GM12878 (cell line): ENCODE results near the gene CPHXL. TPM values are rescaled to one million over a fixed set of nuclear protein-coding genes. Genes with fewer than 3 reads are reported as not detected.

Experiments used
- ATAC-seq: fragments of 200-7000 bp; cut with Tn5 transposase; 3 replicates; pipeline ENCODE4 v1.9.1; 2020; ENCODE audit warnings: mild to moderate bottlenecking, moderate library complexity
- BruUV-seq: library from RNA; stranded (reverse); fragments of 400-500 nt; replicated peaks from 2 replicates; lab custom pipeline; 2021; lab: Mats Ljungman, UMichigan
- CTCF ChIA-PET: fragments of 300-600 bp; sonication (Branson Sonifier 250); formaldehyde crosslinking; extraction: SDS; loops from one replicate; lab custom pipeline; 2021; ENCODE audit warnings: inconsistent platforms; lab: Yijun Ruan, JAX
- POLR2A ChIA-PET: fragments of 350-600 bp; formaldehyde crosslinking; extraction: SDS; loops from one replicate; lab custom pipeline; 2021; ENCODE audit warnings: inconsistent platforms; lab: Charles Lee
- RAD21 ChIA-PET: fragments of 300-600 bp; sonication (Branson Sonifier 250); formaldehyde crosslinking; loops from one replicate; lab custom pipeline; 2023; ENCODE audit warnings: antibody characterized with exemption; ENCODE audit not compliant: unreplicated experiment; lab: Charles Lee
- SMC1A ChIA-PET: fragments of 300-600 bp; sonication (Branson Sonifier 250); formaldehyde crosslinking; loops from one replicate; lab custom pipeline; 2023; ENCODE audit not compliant: unreplicated experiment, uncharacterized antibody; lab: Charles Lee
- DNase-seq: peaks from one replicate; pipeline ENCODE4 v3.0.0-alpha.2; 2011; ENCODE audit warnings: low read depth, low spot score
- FAIRE-seq: peaks from 3 replicates; lab custom pipeline; 2011; peaks lifted over from hg19 to GRCh38; lab: Jason Lieb, UNC
- H2AFZ ChIP-seq: 2 replicates; pipeline ENCODE4 v1.6.0; 2011; ENCODE audit warnings: low read depth, low read length, control low read depth; ENCODE audit not compliant: control insufficient read depth
- H3K27ac ChIP-seq: 2 replicates; pipeline ENCODE4 v1.5.1; 2011; ENCODE audit warnings: control low read depth; ENCODE audit not compliant: control insufficient read depth, insufficient read depth
- H3K27me3 ChIP-seq, 2 experiments: replicated peaks in 1 of 2; 2 replicates each; pipeline versions ENCODE4 v1.6.0 to v1.6.1; 2011; ENCODE audit warnings: low read length in 1 of 2; ENCODE audit not compliant: control insufficient read depth in 2 of 2, insufficient read depth in 2 of 2
- H3K36me3 ChIP-seq, 2 experiments: 2 replicates each; pipeline ENCODE4 v1.5.1; 2011; ENCODE audit warnings: low read length in 1 of 2; ENCODE audit not compliant: control insufficient read depth in 2 of 2, insufficient read depth in 2 of 2
- H3K4me1 ChIP-seq: 2 replicates; pipeline ENCODE4 v1.6.1; 2011; ENCODE audit warnings: mild to moderate bottlenecking, low read length, moderate library complexity, mixed read lengths; ENCODE audit not compliant: control insufficient read depth, insufficient read depth
- H3K4me2 ChIP-seq: 2 replicates; pipeline ENCODE4 v1.6.0; 2011; ENCODE audit warnings: control low read depth; ENCODE audit not compliant: control insufficient read depth, insufficient read depth
- H3K4me3 ChIP-seq: fragments of 200-600 bp; sonication (generic); 2 replicates; pipeline ENCODE4 v1.5.1; 2016
- H3K79me2 ChIP-seq: 2 replicates; pipeline ENCODE4 v1.6.0; 2011; ENCODE audit warnings: low read length; ENCODE audit not compliant: control insufficient read depth, insufficient read depth
- H3K9ac ChIP-seq: 2 replicates; pipeline ENCODE4 v1.8.0; 2011; ENCODE audit warnings: low read length, control low read depth, mixed read lengths; ENCODE audit not compliant: control insufficient read depth, insufficient read depth
- H3K9me3 ChIP-seq: replicated peaks from 3 replicates; pipeline ENCODE4 v1.5.1; 2011; ENCODE audit warnings: mild to moderate bottlenecking, low read length; ENCODE audit not compliant: control insufficient read depth, insufficient read depth
- H4K20me1 ChIP-seq: 2 replicates; pipeline ENCODE4 v1.6.0; 2011; ENCODE audit not compliant: control insufficient read depth, insufficient read depth
- ASH2L ChIP-seq: fragments of 300-600, 200-600 bp; sonication (generic); IDR thresholded peaks from 2 replicates; pipeline ENCODE4 v1.6.1; 2017; ENCODE audit warnings: low read depth, mild to moderate bottlenecking, borderline replicate concordance
- ATF7 ChIP-seq: fragments of 450-650 bp; IDR thresholded peaks from 2 replicates; pipeline ENCODE4 v1.6.1; 2016; ENCODE audit warnings: low read depth, mild to moderate bottlenecking
- BHLHE40 ChIP-seq, 2 experiments: fragments of 450-650 bp in 1 of 2; IDR thresholded peaks; 2 replicates each; pipeline ENCODE4 v1.6.1; 2011 to 2017; ENCODE audit warnings: low read depth in 2 of 2, borderline replicate concordance in 1 of 2, improper control_type of control experiment in 1 of 2, low read length in 1 of 2, mild to moderate bottlenecking in 1 of 2
- DPF2 ChIP-seq: fragments of 450-650 bp; IDR thresholded peaks from 2 replicates; pipeline ENCODE4 v1.6.1; 2017; ENCODE audit warnings: mild to moderate bottlenecking
- ESRRA ChIP-seq: IDR thresholded peaks from 2 replicates; pipeline ENCODE4 v1.6.1; 2012; ENCODE audit warnings: mild to moderate bottlenecking, low read length, improper control_type of control experiment
- ETV6 ChIP-seq, 2 experiments: fragments of 450-650 bp in 1 of 2; IDR thresholded peaks in 1 of 2; conservative IDR thresholded peaks in 1 of 2; 2 replicates each; pipeline ENCODE4 v1.6.1; 2014; ENCODE audit warnings: antibody characterized with exemption in 1 of 2, borderline replicate concordance in 1 of 2, low read depth in 1 of 2, mild to moderate bottlenecking in 1 of 2, moderate library complexity in 1 of 2
- FOXM1 ChIP-seq: IDR thresholded peaks from 2 replicates; pipeline ENCODE4 v1.6.1; 2012; ENCODE audit warnings: low read depth, mild to moderate bottlenecking, inconsistent platforms, low read length, moderate library complexity
- MYC ChIP-seq: IDR thresholded peaks from 2 replicates; pipeline ENCODE4 v1.6.1; 2011; ENCODE audit warnings: mild to moderate bottlenecking, low read length, moderate library complexity, inconsistent platforms; ENCODE audit not compliant: insufficient read depth, insufficient replicate concordance, insufficient read length, severe bottlenecking
- NFXL1 ChIP-seq: fragments of 450-650 bp; IDR thresholded peaks from 2 replicates; pipeline ENCODE4 v1.6.1; 2017; ENCODE audit warnings: antibody characterized with exemption, mild to moderate bottlenecking, borderline replicate concordance
- NFYA ChIP-seq: IDR thresholded peaks from 2 replicates; pipeline ENCODE4 v1.6.1; 2011; ENCODE audit warnings: low read depth, mild to moderate bottlenecking, low read length, improper control_type of control experiment, borderline replicate concordance
- NFYB ChIP-seq: IDR thresholded peaks from 2 replicates; pipeline ENCODE4 v1.6.1; 2011; ENCODE audit warnings: low read depth, mild to moderate bottlenecking, low read length, improper control_type of control experiment, moderate library complexity; ENCODE audit not compliant: insufficient read depth
- NR2C2 ChIP-seq: IDR thresholded peaks from 2 replicates; pipeline ENCODE4 v1.6.1; 2011; ENCODE audit warnings: borderline replicate concordance, low read depth; ENCODE audit not compliant: control insufficient read depth, insufficient read length
- RUNX3 ChIP-seq: IDR thresholded peaks from 2 replicates; pipeline ENCODE4 v1.6.1; 2012; ENCODE audit warnings: low read length, inconsistent platforms
- TCF7 ChIP-seq: IDR thresholded peaks from 2 replicates; pipeline ENCODE4 v1.6.1; 2014; ENCODE audit warnings: antibody characterized with exemption, borderline replicate concordance
- ZNF24 ChIP-seq: fragments of 450-650 bp; IDR thresholded peaks from 2 replicates; pipeline ENCODE4 v1.6.1; 2017; ENCODE audit warnings: antibody characterized with exemption, mild to moderate bottlenecking
- ZNF274 ChIP-seq: IDR thresholded peaks from one replicate; pipeline ENCODE4 v1.8.0; 2011; ENCODE audit not compliant: insufficient read length, insufficient read depth
- WGBS: methylation state at CpG from one replicate; pipeline ENCODE4 v1.1.6; 2016; ENCODE audit warnings: low lambda C conversion rate; ENCODE audit not compliant: insufficient replicate concordance, insufficient coverage; ENCODE audit errors: missing lambda C conversion rate; 5-methylcytosine and 5-hydroxymethylcytosine counted together
- in situ Hi-C: fragments of 300-500 bp; cut with MboI; formaldehyde crosslinking; loops from 9 replicates; pipeline ENCODE4 v1.14.3; 2018; ENCODE audit warnings: mixed read lengths
- intact Hi-C: fragments of 100-400 bp; cut with micrococcal nuclease; formaldehyde crosslinking; loops from one replicate; pipeline ENCODE4 v1.14.2; 2022; ENCODE audit not compliant: unreplicated experiment
- polyA plus RNA-seq, 11 experiments: library from polyadenylated mRNA; depleted of rRNA in 4 of 11; unstranded in 6 of 11; stranded (reverse) in 5 of 11; fragments of >200 nt; fragmentation: Nextera tagmentation in 4 of 11; fragmentation: Illumina TruSeq in 1 of 11; extraction: Ambion mirVana in 4 of 11; extraction: Trizol in 1 of 11; gene quantifications; 1 replicate in 1 of 11; 2 replicates in 10 of 11; pipeline versions ENCODE4 v1.2.1 to v1.2.3, GENCODE V29; 2011 to 2016; ENCODE audit warnings: inconsistent platforms in 2 of 11, missing spikeins in 2 of 11, low read depth in 1 of 11
- total RNA-seq, 4 experiments: library from RNA; depleted of rRNA in 3 of 4; stranded (reverse); fragments of >200 nt in 3 of 4; fragmentation: Illumina TruSeq in 1 of 4; extraction: Trizol in 1 of 4; gene quantifications; 2 replicates each; pipeline versions ENCODE4 v1.2.1 to v1.2.3, GENCODE V29; 2013 to 2021
- TF ChIP-seq, protein P1 (sequence below): IDR thresholded peaks from 2 replicates; pipeline ENCODE4 v1.6.1; 2011; ENCODE audit warnings: low read depth, low read length, improper control_type of control experiment, borderline replicate concordance
- TF ChIP-seq, protein P2 (sequence below): fragments of 450-650 bp; IDR thresholded peaks from 2 replicates; pipeline ENCODE4 v1.6.1; 2017; ENCODE audit warnings: mild to moderate bottlenecking, low read depth, inconsistent platforms; ENCODE audit not compliant: poor library complexity, severe bottlenecking
- TF ChIP-seq, protein P3 (sequence below): fragments of 450-650 bp; IDR thresholded peaks from 2 replicates; pipeline ENCODE4 v1.6.1; 2016; ENCODE audit warnings: mild to moderate bottlenecking

CPHXL gene
- total and polyA plus RNA-seq, 10 of the 15 experiments (the other 5 are each of a cell fraction or from before 2014, with no cell fraction given): 0.13 TPM; not detected in 9

DNA sequence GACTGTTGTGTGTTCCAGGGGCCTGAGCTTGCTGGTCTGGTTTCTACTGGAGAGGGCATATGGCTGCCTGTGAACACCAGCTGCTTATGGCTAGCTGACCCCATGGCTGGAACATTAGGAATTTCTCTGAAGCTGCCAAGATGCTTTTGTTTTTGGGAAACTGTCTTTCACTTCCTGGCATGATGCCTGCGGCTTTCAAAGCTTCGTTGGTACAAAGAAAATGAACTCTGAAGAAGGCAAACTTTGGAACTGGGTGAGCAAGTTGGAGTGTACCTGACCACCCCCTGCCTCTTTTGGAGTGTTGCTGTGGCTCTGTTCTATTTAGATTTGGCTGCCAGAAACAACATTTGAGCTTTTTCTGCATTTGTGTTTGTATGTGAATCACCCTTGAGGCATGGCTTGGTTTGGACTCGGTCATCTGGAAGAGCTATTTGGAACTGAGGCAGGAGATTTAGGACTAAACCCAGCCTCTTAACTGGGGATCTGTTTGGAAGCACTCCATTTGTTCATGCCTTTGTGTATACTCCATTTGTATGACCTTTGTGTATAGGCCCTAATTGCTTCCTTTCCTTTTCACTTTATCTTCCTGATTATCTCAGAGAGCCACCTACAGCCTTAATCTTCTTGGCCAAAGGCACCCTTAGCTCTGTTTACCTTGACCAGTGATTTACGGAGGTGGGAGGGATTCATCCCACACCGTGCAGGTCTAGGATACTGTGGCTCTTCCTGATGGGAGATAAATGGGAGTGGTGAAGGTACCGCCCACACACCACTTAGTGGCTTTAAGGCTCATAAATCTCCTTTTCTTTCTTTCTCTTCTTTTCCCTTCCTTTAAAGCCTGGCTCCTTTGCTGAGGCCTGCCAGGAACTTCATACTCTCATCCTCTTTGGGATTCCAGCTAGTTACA, 7.3 kb upstream of the CPHXL start:
- ChIA-PET POLR2A (no interaction called here), SMC1A (interaction anchor here (0.9 to 1.5 kb wide), 4 partner anchors 11 to 136 kb away, joined by 3 read pairs; no protein-coding TSS in a partner anchor)
- BruUV-seq: no TSS peak

More for the DNA sequence above, 7.3 kb upstream of the CPHXL start:
- H3K9ac ChIP-seq: no peak overlapping the region
- TF ChIP-seq, protein P1, sequence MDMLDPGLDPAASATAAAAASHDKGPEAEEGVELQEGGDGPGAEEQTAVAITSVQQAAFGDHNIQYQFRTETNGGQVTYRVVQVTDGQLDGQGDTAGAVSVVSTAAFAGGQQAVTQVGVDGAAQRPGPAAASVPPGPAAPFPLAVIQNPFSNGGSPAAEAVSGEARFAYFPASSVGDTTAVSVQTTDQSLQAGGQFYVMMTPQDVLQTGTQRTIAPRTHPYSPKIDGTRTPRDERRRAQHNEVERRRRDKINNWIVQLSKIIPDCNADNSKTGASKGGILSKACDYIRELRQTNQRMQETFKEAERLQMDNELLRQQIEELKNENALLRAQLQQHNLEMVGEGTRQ: no peak
- TF ChIP-seq RUNX3 (no peak), MYC (no peak), ESRRA (no peak), BHLHE40 (IDR thresholded peaks at IDR 0.05; ENCODE audit: borderline replicate concordance in 1 of 2, low read depth in 2 of 2, low read length in 1 of 2) (no peak), NFYB (no peak), ASH2L (no peak), ETV6 (conservative IDR thresholded peaks at IDR 0.05 in 1 of 2, IDR thresholded peaks at IDR 0.05 in 1 of 2; ENCODE audit: borderline replicate concordance in 1 of 2, low read depth in 1 of 2) (no peak), NFXL1 (no peak), NR2C2 (no peak), TCF7 (no peak), ZNF274 (no peak), FOXM1 (no peak), DPF2 (no peak), ZNF24 (no peak), ATF7 (no peak), NFYA (no peak)
- TF ChIP-seq, protein P2, sequence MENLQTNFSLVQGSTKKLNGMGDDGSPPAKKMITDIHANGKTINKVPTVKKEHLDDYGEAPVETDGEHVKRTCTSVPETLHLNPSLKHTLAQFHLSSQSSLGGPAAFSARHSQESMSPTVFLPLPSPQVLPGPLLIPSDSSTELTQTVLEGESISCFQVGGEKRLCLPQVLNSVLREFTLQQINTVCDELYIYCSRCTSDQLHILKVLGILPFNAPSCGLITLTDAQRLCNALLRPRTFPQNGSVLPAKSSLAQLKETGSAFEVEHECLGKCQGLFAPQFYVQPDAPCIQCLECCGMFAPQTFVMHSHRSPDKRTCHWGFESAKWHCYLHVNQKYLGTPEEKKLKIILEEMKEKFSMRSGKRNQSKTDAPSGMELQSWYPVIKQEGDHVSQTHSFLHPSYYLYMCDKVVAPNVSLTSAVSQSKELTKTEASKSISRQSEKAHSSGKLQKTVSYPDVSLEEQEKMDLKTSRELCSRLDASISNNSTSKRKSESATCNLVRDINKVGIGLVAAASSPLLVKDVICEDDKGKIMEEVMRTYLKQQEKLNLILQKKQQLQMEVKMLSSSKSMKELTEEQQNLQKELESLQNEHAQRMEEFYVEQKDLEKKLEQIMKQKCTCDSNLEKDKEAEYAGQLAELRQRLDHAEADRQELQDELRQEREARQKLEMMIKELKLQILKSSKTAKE: no peak
- TF ChIP-seq, protein P3, sequence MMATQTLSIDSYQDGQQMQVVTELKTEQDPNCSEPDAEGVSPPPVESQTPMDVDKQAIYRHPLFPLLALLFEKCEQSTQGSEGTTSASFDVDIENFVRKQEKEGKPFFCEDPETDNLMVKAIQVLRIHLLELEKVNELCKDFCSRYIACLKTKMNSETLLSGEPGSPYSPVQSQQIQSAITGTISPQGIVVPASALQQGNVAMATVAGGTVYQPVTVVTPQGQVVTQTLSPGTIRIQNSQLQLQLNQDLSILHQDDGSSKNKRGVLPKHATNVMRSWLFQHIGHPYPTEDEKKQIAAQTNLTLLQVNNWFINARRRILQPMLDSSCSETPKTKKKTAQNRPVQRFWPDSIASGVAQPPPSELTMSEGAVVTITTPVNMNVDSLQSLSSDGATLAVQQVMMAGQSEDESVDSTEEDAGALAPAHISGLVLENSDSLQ: no peak
- H3K4me1 ChIP-seq: no peaks in the 10 kb centered on the region
- DNase-seq (no peak), FAIRE-seq (no peak), ATAC-seq (no peak)
- no peaks in the 10 kb centered on the region for H3K79me2 ChIP-seq
- H3K27me3 ChIP-seq: no peaks in the 10 kb centered on the region
- in situ Hi-C loops (no loop called here), intact Hi-C loops (no loop called here)
- ChIA-PET CTCF (interaction anchor here (0.6 kb wide), 1 partner anchor 199 kb away, joined by 5 read pairs; no protein-coding TSS in a partner anchor), RAD21 (no interaction called here)
- no peak overlapping the region for H3K4me3 ChIP-seq
- H2AFZ ChIP-seq: no peak overlapping the region
- 54% methylated on average over 6 of the region's 6 CpGs for WGBS
- H3K4me2 ChIP-seq: no peak overlapping the region
- H3K36me3 ChIP-seq: no peaks in the 10 kb centered on the region
- H3K9me3 ChIP-seq: no peaks in the 10 kb centered on the region
- no peaks in the 10 kb centered on the region for H4K20me1 ChIP-seq
- H3K27ac ChIP-seq: no peak overlapping the region
